NCI-H1105 (cell line): ENCODE measurements around the gene BCL11B.
"Not testable (repeated sequence)": the region's sequence is repeated elsewhere in the genome, so short reads cannot be mapped to it uniquely, and the experiment has no call there.

ENCODE experiments used
- DNase-seq: peaks from one replicate; lab custom pipeline; 2025; lab: John Stamatoyannopoulos, UW

Gene BCL11B

GRCh38 chr14:99239661-99240092 lies 32.3 kb downstream of the BCL11B start:
- no peak for DNase-seq

- no peak for DNase-seq
Observed at GRCh38 chr14:99238216-99238615, 33.8 kb downstream of the BCL11B start.

GRCh38 chr14:99237288-99237687 lies 34.7 kb downstream of the BCL11B start:
- DNase-seq: no peak

DNA sequence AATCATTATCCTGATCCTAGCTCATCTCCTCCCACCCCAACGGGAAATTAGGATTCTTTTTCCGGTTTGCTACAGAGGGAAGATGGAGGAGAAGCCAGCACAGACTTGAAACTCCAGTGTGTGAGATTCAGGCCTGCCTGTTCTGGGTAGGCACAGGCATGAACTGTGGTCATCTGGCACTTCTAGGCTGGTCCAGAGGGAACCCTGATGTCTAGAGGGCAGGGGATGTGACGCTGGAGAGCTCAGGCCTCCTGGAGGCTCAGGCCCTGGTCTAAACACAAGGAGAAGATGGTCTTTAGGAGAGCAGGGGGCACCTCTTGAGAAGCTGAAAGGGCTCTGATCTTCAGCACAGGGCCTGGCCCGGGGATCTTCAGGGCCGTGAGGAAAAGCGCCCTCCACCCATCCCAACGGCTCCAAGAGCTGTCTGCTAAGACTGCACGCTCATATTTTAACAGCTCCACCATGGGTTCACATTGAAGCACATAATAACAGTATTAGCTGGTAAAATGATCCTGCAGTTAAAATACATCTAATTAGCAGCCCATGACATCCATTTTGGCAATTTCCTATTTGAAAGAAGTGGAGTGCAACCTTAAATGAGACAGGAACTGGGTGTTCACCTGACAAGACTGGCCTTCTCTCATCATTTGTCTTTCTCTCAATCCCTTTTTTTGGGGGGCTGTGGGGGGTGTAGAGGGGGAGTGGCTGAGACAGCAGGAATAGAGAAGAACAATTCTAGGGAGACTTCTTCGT lies 35.4 kb downstream of the BCL11B start:
- DNase-seq: no peak

DNA sequence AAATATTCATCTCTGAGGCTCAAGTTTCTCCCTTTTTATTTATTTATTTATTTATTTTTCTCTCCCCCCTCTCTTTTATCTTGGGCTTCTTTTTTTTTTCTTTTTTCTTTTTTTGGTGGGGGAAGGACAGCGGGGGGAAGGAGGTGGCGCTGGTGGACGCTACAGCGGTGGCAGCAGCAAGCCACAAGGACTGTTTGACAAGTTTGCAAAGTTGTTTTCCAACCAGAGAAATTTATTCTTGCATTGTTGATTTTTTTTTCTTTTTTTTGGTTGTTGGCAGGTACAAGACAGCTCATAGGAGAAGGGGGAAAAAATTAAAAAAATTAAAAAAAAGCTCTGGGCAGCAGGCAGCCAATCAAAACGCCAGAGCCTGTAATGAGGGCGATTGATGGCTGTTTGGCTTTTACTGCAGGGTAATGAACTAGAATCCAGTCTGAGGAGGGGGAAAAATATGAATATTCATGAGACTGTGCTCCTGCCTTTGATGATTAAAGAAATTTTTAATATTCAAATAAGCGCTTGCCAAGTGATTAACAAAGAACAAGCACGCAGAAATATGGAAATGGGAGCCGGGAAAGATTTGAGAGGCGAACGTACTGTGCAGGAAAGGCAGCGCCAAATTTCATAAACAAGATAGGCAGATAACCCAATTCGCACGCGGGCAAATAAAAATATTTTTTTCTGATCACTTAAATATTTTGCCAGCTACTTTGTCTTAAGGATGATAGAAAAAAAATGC lies 36.2 kb downstream of the BCL11B start:
- DNase-seq: no peak

GRCh38 chr14:99234961-99235571 lies 36.9 kb downstream of the BCL11B start:
- no peak for DNase-seq

- no peak for DNase-seq
Observed at GRCh38 chr14:99234355-99234754, 37.6 kb downstream of the BCL11B start.

GRCh38 chr14:99233222-99234035 lies 38.6 kb downstream of the BCL11B start:
- DNase-seq: no peak

DNA sequence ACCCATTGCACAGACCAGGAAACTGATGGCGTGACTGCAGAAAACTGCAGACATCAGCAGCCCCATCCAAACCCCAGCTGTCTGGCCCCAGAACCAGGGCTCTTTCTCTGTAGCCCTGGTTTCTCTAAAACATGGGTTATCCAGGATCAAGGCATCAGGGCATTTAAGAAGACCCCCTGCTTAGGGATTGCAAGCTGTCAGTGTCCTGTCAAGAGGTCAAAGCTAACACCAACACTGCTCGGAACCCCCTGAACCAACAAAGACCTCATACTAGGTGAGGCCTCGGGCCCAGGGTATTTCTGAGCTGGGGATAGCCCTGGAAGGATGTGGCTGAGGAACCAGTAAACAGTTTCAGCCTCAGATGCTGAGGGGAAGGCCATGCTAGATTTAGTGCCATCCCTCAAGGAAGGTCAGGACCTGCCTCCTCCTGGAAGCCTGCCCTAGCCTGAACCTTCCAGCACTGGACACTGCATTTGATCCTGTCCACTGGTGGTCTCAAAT lies 39.2 kb downstream of the BCL11B start:
- DNase-seq: no peak

- no peak for DNase-seq
Observed at GRCh38 chr14:99231850-99232713, 39.9 kb downstream of the BCL11B start.

DNA sequence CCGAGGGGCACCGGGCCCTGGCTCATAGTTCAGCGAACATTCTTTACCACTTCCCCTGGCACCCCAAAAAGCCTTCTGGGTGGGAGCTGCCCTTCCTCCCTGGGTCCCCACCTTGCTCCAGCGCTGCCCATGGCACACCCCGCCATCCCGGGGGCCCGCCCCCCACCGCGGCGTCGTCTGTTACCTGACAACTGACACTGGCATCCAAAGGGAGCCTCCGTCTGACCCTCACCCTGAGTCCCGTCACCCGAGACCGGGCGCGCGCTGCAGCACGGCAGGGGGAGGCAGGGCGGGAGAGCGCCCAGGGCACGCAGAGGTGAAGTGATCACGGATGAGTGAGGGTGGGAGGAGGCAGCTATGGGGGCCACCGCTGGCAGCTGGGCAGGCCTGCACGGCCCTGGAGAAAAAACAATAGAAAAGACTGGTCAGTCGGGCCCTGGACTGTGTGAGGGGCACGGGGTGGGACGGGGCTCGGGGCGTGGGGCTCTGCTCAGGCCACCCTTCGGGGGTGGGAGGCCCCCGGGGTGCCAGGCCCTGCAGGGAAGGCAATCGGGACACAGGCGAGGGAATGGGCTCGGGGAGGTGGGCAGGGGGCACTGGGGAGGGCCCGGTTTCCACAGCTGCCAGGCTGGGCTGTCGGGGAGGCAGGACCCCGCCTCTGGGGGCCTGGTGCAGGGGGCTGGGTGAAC lies 40.7 kb downstream of the BCL11B start:
- no peak for DNase-seq

DNA sequence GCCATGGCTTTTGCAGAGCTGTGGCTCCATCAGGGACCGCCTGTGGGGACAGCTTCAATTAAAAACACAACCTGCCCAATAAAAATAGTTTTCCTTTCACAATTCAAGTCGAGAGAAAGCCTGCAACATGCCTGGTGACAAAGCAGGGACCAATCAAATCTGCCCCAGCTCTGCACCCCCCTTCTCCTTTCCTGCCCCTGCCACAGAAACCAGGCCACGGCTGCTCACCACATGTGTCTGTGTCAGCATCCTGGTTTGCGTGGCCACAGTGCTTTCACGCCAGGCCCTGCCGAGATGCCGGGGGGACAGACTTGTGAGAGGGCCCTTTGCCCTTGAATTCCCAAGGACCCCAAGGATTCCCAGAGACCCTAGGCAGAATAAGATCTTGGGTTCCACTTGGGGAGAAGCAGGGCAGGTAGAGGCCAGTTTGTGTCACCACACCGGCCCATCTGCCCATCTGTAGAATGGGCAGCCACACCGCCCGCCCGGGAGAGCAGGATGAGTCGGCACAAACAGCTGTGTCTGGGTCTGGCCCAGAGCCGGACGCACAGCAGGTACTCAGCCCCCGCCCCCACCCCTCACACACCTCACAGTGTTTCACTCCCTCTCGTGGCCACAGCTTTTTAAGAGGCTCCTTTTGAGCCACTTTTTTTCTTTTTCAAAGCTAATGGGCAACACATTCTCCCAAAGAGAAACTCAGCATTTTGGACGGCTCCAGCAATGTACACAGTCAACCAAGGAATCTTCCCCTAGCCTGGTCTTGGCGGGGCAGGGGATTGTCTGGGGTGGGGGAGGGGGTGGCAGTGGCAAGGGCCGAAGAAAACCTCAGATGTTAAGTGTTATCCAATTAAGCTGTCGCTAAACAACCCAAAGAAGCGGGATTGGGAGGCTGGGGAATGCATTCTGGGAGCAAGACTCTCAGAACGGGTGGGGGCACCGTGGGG lies 41.5 kb downstream of the BCL11B start:
- DNase-seq: no peak

- no peak for DNase-seq
Observed at GRCh38 chr14:99229654-99230207, 42.3 kb downstream of the BCL11B start.

- not testable (repeated sequence) for DNase-seq
Observed at GRCh38 chr14:99228760-99229159, 43.2 kb downstream of the BCL11B start.

GRCh38 chr14:99226687-99227086 lies 45.3 kb downstream of the BCL11B start:
- no peak for DNase-seq

- no peak for DNase-seq
Observed at GRCh38 chr14:99225436-99226203, 46.4 kb downstream of the BCL11B start.

- no peak for DNase-seq
Observed at GRCh38 chr14:99224948-99225347, 47.0 kb downstream of the BCL11B start.
